ENCODE data around the gene TSPAN14.

DNA sequence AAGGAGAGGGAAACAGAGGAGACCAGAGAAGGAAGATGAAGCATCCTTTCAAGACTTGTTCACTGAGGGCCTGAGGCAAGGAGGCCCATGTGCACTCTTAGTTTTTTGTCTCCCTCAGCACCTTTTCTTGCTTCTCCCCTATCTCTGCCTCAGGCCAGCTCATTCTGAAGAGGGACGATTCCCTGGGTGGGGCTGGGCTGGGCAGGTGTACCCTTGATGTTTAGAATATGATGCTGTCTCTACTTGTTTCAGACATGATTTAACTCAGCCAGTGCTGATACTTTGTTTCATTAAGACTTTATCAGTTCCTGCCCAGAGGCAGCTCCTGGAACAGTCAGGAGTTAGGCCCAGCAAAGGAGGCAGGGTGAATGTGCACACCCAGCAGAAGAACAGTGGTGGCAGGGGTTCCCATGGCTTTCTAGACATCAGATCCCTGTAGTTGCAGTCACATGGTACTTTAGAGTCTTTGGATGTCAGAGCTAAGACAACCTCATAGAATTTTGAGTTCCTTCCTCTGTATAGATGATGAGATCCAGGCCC is 42.4 kb upstream of the TSPAN14 start:
- TF ChIP-seq POLR2AphosphoS5 (IDR thresholded peaks at IDR 0.05) (no peak), POLR2A (IDR thresholded peaks at IDR 0.05) (no peak), EP300 (IDR thresholded peaks at IDR 0.05) (no peak)
- TF ChIP-seq, protein P1, sequence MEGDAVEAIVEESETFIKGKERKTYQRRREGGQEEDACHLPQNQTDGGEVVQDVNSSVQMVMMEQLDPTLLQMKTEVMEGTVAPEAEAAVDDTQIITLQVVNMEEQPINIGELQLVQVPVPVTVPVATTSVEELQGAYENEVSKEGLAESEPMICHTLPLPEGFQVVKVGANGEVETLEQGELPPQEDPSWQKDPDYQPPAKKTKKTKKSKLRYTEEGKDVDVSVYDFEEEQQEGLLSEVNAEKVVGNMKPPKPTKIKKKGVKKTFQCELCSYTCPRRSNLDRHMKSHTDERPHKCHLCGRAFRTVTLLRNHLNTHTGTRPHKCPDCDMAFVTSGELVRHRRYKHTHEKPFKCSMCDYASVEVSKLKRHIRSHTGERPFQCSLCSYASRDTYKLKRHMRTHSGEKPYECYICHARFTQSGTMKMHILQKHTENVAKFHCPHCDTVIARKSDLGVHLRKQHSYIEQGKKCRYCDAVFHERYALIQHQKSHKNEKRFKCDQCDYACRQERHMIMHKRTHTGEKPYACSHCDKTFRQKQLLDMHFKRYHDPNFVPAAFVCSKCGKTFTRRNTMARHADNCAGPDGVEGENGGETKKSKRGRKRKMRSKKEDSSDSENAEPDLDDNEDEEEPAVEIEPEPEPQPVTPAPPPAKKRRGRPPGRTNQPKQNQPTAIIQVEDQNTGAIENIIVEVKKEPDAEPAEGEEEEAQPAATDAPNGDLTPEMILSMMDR (IDR thresholded peaks at IDR 0.05), result no peak
